AG10803 (cell line): ENCODE results near the gene RMDN3.

Source experiments
- DNase-seq: peaks from one replicate; pipeline ENCODE4 v3.0.0; 2010; ENCODE audit warnings: low read depth
- H3K4me3 ChIP-seq: 2 replicates; pipeline ENCODE4 v1.5.1; 2011; ENCODE audit warnings: mild to moderate bottlenecking, low read length, control low read depth
- CTCF ChIP-seq: conservative IDR thresholded peaks from 2 replicates; pipeline ENCODE4 v1.5.1; 2011; ENCODE audit warnings: mild to moderate bottlenecking, low read length, control low read depth, inconsistent platforms

The RMDN3 gene

GRCh38 chr15:40772014-40772413 lies 17.0 kb upstream of the RMDN3 start:
- no peak for TF ChIP-seq CTCF
- no peak overlapping the region for H3K4me3 ChIP-seq
- no peak for DNase-seq

DNA sequence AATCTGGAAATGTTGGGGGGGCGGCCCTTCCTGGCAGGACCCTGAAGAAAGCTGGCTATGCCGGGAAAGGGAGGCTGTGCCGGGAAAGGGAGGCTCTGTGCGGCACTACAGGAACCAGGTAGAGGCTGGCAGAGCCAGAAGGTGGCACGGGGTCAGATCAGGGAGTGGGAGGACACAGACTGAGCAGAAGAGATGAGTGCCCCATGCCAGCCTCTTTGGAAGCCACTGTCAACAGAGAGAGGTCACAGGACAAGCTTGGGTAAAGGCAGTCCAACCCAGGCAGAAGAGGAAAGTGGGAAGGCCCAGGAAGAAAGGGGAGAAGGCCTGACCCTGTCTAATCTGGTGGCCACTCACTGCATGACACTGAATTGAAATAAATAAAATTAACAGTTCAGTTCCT lies 16.2 kb upstream of the RMDN3 start:
- no peak overlapping the region for H3K4me3 ChIP-seq
- no peak for TF ChIP-seq CTCF
- no peak for DNase-seq

DNA sequence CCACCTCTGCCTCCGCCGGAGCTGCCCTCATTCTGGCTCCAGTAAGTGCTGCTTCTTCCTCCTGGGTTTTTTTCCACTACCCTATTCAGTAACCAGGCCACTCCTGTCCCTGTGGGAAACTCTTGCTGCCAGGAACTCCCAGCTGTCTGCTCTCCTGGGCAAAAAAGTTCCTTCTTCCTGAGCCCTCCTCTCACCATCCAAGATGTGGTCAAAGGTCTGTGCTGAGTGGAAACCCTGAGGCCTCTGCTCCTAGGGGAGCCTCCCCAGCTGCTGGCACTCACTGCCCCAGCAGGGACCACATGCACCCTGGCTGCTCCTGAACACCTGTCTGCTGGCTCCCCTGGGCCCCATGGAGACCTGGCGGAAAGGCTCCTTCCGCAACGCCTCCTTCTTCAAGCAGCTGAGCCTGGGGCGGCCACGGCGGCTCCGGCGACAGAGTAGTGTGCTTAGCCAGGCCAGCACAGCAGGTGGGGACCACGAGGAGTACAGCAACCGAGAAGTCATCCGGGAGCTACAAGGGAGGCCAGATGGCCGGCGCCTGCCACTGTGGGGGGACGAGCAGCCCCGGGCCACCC lies 15.2 kb upstream of the RMDN3 start:
- no peak for TF ChIP-seq CTCF
- DNase-seq = no peak
- H3K4me3 ChIP-seq = no peak overlapping the region

DNA sequence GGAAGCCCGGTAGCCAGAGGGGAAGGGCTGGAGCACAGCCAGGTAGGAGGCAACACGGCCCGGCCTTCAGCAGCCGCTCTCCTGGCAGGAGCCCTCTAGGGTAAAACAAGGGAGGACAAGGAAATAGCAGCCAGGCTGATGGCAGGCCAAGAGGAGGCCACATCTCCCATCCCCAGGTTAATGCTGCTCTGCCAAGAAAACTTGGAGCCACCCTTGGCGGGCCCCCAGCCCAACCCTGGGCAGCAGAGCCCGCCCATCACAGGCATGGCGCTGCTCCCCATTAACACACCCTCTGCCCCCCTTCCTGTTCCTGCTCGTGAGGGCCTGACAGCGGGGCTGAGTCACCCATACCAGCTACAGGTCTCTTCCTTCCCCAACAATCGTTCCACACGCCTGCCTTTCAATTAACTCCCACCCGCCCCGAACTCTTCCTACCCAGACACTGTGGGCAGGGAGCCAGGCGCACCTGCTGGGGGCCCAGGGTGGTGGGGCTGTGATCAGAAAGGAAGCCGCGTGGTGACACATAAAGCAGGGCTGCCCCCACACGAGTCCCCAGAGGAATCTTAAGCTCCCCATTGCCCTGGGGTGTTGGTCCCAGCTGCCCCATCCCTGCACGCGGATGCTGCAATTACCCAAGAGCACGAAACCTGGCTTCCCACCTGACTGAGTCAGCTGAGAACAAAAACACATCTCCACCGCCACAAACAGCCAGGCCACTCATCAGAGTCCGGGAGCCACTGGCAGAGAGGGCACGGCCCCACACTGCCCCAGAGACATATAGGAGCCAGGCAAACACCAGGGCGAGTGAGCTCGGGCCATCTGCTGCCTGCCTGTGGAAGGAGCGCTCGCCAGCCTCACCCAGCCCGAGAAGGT lies 14.5 kb upstream of the RMDN3 start, which contains the start of gene C15orf62:
TSS of gene C15orf62 (plus strand) at position 707 of the 873 bp plus-strand sequence. CDS start 516 bp downstream, outside the sequence.
- no peak within 1 kb of the TSS for H3K4me3 ChIP-seq
- no peak for TF ChIP-seq CTCF
- DNase-seq = no peak

- no peak overlapping the region for H3K4me3 ChIP-seq
- no peak for TF ChIP-seq CTCF
- DNase-seq = no peak
Measured at GRCh38 chr15:40768521-40769273, 13.6 kb upstream of the RMDN3 start.

- DNase-seq = no peak
- TF ChIP-seq CTCF = no peak
- H3K4me3 ChIP-seq = no peak overlapping the region
Measured at GRCh38 chr15:40767838-40768500, 12.9 kb upstream of the RMDN3 start.
